GM21423 (cell line): Measurements from ENCODE around the gene HOXC11.

Source experiments
- ATAC-seq: cut with Tn5 transposase; IDR thresholded peaks from one replicate; pipeline ENCODE4 v1.9.1; 2021; ENCODE audit warnings: mild to moderate bottlenecking, moderate library complexity; ENCODE audit not compliant: unreplicated experiment

The HOXC11 gene

DNA sequence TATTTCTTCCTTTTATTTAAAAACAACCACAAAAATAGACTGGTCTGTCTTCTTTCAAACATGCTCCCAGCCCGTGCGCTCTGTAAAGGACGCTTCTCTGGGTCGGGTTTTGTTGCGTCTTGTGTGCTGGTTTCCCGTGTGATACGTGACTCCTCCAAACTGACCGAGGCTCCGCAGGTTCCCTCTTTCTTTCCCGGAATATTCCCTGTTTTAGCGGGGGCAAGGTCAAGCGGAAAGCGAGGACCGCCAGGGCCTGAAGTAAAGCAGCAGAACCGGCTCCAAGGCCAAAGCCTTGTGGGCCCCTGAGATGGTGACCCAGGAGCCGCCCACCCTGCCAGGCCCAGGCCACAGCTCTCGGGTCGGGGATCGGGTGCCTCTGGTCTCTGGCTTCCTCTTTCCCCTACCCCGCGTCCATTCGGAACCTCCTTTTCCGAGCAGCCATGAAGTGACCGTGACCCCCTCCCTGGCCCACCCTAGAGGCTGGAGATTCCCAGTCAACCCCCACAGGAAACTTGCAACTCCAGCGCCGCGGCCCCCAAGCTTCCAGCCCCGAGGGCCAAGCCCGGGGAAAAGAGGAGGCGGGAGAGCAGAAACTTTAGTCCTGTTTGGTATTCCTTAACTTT lies 11.1 kb downstream of the HOXC11 start:
- no peak for ATAC-seq

DNA sequence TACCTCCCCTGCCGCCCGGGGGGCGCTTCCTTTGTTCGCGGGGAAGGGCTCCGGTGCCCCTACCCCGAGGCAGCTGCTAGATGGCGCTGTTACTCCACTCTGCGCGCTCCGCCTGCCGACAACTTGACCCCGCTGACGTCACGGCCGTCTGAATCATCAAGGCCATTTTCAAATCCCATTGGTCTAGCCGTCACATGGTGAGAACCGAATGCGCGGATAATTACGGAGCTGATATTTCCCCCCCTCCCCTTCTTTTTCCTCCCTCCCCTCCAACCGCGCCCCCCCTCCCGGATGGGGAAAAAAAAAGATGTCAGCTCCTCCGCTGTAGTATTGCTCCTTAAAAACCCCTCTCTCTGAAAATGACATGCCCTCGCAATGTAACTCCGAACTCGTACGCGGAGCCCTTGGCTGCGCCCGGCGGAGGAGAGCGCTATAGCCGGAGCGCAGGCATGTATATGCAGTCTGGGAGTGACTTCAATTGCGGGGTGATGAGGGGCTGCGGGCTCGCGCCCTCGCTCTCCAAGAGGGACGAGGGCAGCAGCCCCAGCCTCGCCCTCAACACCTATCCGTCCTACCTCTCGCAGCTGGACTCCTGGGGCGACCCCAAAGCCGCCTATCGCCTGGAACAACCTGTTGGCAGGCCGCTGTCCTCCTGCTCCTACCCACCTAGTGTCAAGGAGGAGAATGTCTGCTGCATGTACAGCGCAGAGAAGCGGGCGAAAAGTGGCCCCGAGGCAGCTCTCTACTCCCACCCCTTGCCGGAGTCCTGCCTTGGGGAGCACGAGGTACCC lies 12.2 kb downstream of the HOXC11 start, which contains the start of gene HOXC10:
TSS of gene HOXC10 (plus strand) at position 246 of the 791 bp plus-strand sequence. CDS start at position 360, 114 bp downstream.
- ATAC-seq, result no peak

DNA sequence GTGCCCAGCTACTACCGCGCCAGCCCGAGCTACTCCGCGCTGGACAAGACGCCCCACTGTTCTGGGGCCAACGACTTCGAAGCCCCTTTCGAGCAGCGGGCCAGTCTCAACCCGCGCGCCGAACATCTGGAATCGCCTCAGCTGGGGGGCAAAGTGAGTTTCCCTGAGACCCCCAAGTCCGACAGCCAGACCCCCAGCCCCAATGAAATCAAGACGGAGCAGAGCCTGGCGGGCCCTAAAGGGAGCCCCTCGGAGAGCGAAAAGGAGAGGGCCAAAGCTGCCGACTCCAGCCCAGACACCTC lies 12.7 kb downstream of the HOXC11 start:
- no peak for ATAC-seq

DNA sequence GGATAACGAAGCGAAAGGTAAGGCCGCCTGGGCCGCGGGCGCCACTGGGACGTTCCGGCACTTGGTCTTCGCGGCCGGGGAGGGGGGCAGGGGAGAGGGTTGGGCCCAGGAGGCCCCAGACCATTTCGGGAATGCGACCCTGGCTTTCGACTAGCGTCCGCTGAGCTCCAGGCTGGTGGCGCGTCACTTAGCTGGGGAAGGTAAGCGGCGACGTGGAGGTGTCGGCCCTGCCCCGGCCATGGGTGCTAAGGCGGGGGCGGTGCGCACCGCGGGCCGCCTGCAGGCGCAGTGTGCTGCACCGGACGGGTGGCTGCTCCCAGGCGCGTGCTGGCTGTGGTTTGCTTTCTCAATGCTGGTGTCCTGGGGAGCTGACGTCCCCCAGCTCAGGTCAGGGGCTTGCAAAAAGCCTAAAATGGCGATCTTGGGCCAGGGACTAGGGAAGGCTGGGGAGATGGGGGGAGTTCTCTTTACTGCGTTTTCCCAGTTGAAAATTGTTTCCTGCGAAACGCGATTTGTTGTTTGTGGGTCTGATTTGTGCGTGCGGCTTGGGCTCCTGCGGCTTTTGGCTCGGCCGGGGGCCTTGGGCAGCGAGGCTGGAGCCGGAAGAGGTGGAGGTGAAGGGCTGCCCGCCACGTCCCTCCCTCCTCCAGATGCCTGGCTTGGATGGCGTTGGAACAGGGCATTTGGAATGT lies 13.2 kb downstream of the HOXC11 start:
- no peak for ATAC-seq

DNA sequence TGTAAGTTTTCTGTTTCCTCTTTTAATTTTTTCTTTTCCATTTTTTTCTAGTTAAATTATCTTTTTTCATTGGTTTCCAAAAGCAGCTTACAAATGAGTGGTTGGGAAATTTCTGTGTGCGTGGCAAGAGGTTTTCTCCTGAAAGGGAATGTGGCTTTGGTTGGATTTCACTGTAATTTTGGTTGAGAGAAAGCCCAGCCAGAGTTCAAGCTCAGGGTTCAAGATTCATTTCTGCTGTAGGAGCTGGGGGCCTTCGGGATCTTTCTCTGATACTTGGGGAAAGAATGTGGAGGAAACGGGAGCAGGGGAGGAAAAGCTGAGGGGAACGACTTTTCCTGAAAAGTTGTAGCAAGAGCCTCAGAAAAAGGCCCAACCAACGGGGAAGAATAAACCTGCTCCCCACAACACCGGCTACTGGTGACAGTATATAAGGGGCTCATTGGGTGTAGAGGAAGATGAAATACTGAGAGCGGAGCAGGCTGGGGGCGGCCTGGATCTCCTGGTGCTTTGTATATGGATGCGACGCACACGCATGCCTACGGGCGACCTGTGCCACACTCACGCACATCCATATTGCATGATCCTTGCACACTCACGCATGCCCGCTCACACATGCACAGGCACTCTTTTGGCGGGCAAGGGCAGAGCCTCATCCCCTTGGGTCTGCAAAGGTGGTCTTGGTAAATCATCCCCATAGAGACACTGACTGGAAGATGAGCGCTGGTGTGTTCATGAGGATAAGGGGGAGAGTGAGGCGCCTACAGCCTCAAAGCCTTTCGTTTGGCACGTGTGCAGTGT lies 14.0 kb downstream of the HOXC11 start:
- ATAC-seq, result no peak

DNA sequence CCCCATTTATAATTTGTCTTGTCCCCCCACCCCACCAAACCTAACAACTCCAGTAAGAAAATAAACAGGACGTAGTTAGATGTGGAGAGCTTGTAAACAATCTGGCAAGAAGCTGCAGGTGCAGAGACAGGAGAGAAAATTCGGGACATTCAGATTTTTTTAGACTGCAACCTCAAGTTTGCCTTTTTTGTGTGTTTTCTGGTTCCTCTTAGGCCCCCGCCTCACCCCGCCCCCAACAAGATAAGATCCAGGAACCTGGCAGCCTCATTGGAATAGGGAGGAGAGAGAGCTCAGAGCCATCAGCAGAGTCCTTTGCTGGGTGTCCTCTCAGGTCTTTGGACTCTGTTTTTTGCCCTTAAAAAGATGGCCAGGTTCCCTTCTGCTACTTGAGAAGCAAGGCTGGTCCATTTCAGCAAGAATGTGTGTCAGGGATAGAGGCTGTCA lies 14.9 kb downstream of the HOXC11 start:
- ATAC-seq, result no peak

DNA sequence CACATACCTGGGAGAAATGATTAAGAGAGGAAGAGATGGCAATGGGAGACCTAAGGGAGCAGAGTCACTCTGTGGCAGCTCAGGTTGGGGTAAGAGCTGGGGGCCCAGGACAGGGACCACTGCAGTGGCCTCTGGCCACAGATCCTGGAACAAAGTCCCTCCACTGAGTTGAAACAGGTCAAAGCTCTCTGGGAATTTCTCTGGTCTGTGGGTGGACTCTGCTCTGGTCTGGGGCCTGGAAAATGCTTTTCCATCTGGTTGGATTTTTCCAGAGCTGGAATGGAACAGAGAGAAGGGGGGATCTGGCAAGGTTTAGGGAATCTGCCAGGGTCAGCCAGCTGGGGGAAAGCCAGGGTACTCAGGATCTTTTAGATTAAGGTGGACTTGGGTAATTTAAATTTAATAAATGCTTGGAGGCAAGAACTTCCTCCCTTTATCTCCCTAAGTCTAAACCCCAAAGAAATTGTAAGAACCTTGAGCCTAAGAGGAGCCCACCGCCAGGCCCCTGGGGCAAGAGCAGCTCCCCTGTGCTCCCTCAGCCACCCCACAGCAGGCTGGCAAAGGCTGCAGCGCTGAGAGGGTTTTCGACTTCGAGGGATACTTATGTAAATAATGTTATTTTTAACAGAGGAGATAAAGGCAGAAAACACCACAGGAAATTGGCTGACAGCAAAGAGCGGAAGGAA lies 15.8 kb downstream of the HOXC11 start:
- ATAC-seq, result no peak

DNA sequence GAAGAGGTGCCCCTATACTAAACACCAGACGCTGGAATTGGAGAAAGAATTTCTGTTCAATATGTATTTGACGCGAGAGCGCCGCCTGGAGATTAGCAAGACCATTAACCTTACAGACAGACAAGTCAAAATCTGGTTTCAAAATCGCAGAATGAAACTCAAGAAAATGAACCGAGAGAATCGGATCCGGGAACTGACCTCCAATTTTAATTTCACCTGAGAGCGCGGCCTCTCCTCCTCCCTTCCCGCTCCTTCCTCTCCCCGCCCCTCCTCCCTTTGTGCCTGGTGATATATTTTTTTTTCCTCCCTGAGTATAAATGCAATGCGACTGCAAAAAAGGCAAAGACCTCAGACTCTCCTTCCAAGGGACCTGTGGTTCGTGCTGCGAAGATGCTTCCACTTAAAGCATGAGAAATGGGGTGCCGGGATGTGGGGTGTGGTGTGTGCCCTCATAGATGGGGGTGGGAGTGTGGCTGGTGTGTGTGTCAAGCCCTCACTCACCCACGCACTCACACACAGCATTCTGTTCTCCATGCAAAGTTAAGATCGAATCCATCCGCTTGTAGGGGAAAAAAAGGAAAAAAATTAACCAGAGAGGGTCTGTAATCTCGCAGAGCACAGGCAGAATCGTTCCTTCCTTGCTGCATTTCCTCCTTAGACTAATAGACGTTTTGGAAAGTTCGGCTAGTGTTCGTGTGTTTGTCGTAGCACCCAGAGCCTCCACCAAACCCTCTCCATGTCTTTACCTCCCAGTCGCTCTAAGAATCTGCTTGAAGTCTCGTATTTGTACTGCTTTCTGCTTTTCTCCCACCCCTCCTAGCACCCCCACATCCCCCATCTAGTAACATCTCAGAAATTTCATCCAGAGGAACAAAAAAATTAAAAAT lies 16.5 kb downstream of the HOXC11 start:
- ATAC-seq, result no peak

DNA sequence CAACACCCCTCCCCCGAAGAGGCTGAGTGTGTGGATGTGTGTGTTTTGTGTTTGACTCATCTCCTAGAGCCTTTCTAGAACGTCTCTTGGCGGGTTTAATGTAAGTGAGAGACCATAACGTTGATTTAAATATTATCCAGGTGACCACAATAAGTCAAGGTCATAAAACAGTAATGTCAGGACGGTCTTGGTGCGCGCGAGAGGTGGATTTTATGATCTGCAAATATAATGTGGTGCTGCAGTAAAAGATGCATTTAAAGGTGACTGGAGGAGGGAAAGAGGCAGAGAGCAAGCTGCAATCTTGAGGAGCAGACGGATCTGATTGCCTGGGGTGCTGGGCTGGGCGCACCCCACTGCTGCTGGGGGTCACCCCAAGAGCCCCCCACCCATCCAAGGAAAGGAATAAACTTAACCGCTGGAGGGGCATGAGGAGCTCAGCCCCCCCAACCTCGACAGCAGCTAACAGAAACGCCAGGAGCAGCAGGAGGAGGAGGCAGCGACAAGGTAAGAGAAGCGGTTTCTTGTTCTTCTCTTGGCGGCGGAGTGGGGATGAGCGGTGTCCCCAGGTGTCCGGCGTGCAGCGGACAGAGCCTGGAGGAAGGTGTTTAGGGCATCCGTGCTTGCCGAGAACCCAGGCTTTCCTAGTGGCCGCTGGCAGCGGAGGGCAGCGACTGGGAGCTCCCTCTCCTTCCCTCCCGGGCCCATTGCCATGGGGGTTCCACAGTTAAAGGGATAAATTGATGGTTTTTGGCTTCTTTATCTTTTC lies 17.6 kb downstream of the HOXC11 start:
- ATAC-seq, result no peak

DNA sequence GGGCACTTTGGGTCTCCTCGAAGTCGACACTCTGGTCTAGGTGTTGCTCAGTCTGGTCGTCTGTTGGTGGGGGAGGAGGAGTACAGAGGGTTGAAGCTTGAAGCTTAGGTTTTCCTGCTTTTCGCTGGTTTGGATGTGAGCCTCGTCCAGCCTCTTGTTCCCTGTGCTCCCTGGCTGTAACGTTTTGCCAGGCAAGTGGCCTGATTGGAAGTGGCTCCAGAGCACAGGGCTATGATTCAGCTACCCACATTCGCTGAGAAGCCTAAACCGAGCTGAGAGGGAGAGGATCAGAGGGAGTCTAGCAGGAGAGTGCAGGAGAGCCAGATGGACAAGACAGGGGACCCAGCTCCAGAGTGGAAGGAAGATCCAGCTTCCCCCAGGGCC lies 18.1 kb downstream of the HOXC11 start:
- ATAC-seq, result no peak

DNA sequence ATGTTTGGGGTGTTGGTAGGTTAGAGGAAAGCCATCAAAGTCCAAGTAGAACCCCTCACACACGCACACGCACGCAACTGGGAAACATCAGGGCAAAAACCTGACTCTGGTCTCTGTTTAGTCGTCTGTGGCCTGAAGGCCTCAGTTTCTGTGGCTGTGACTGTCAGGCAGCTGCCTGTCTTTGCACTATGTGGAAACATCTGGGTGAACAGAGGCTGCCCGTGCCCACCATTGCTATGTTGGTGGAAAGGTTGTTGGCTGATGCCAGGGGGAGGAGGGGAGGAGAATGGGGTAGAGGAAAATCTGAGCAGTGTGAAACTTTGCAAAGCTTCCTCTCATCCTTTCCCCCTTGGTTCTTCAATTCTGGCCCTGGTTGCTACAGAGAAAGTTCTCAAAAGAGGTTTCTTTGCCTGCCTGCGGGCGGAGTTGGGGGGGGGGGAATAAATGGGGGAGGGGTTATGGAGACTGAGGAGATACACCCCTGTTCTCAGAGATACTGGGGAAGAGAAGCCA lies 19.5 kb downstream of the HOXC11 start:
- ATAC-seq, result no peak

DNA sequence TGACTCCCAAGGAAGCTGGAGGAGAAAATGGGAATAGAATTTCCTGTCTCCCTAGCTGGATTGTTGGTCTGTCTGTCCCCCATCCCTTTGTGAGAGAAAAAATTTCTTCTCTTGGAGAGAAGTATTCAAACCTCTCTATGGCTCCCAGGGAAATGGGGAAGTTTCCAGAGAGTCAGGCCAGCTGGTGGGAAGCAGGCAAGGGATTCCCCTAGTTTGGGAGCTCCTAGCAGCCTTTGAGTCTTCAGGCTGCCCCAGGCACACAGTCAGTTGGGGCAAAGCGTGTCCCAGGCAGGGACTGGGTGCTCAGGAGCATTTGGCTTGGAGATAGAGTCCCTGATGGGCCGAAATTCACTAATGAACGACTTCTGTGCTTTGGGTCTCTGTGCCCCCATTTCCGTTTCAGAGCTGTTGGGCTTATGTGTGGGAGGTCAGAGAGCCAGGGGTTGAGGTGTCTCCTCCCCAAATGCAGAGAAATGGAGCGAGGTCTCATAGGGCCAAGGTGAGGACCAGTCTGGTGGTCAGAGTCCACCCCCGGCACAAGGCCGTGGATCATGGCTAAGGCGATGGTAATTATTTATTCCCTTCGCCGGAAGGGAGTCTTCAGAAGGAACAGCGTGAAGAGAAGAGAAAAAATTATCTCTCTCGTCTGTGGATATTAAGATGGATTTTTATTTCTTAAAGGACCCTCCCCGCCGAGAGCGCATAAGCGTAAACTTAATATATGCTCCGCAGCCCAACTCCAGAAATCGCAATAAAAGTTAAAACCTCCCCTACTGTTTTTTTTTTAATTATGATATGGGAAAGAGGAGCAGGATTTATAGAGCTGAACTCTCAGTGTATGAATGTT lies 20.5 kb downstream of the HOXC11 start:
- ATAC-seq, result no peak

DNA sequence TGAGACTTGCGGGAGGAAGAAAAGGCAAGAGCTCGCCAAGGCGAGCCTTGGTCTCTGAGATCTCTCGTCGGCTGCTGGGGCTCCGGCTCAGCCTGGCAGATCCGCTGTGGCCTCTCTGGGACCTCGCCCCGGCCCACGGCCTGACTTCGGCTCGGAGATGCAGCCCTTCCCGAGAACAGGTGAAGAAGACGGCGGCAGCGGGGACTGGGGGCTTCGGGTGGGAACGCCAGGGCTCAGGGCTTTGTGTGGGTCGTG lies 21.0 kb downstream of the HOXC11 start:
- ATAC-seq, result no peak

DNA sequence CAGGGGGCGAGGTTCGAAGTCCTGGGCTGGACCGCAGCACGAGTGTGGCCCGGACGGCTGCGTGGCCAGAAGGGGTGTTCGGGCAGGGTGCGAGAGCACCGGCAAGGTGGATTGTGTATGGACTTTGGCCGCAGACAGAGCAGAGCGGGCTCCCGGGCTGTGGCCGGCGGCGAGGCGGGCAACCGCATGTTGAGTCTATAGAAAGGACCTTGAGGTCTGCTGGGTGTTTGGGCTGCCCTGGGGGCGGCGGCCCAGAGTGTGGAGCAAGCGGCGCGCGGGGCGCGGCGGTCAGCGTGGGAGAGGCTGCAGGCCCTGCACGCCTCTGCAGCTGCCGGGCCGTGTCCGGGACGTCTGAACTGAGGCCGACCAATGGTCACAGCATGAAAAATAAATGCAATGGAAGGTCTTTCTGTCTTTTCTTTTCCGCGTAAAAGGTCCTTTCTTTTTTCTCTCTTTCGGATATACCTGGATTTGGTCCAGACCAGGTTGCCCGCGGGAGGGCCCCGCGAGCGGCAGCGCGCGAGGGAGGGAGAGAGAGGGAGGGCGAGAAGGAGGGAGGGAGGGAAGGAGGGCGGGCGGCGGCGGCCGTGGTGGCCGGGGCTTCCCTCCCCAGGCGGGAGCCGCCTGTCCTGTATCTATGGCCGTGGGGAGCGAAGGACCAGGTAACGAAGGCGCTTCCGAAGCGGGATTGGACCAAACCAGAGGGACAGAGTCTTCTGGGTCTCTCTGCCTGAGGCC lies 21.5 kb downstream of the HOXC11 start:
- no peak for ATAC-seq

DNA sequence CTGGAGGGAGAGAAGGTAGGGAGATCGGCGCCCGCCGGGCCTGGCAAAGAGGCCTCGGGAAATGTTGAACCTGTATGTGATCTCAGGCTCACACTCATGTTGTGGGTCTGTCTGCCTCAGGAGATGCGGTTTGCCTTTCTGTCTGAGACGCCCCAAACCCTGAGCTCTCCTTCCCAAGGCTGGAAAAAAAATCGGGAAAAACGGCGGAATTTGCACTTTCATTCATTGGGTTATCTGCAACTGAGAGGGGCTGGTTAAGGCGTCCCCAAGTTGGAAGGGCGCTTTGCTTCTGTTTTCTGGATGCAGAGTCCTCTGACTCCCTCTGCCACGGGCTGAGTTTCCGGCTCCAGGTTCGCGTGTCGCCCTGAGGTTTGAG lies 22.1 kb downstream of the HOXC11 start:
- no peak for ATAC-seq

DNA sequence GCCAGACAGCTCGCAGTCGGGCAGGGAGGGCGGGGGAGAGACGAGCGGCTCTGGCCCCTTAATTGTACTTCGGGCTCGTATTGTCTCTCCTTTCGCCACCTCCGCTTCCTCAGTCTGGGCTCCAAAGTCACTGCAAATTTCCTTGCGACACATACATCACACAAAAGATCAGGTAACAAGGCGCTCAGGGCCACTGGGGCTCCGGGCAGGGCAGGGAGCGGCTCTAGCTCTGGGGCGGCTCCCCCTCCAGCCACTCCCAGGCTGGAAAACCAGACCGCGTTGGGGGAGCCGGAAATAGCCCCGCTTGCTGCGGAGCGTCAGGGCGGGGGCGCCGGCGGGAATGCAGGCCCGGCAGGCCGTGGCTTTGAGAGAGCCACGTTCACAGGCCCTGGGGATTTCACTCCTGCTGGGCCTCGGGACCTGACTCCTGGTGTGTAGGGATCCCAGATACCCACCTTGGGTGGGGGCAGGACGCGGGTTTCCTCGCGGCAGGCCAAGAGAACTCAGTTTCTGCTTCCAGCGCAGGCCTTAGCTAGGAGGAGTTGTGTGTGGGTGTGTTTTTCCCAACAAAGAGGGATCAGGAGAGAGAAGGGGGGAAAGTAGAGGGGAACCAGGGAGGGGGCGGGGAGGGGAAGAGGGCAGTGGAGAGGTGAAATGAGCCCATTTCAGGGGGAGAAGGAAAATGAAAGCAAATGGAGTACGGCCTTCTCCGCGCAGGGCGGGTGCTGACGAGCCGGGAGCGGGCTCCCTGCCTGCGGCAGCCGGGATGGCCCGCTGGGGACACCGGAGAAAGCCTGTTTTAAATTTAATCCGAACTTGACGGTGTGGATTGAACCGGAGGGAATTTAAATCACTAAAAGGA lies 22.7 kb downstream of the HOXC11 start:
- no peak for ATAC-seq
